Activated CD8-positive, alpha-beta memory T cell treated with anti-CD3 and anti-CD28 coated beads for 24 hours (primary cell): ENCODE measurements around the gene WASF1.
"Not testable (repeated sequence)": the region's sequence is repeated elsewhere in the genome, so short reads cannot be mapped to it uniquely, and the experiment has no call there.

Experiments
- DNase-seq: peaks from one replicate; pipeline ENCODE4 v3.0.0-alpha.2; 2020

Gene WASF1

GRCh38 chr6:110173506-110174132 is 5.9 kb downstream of the WASF1 start:
- DNase-seq: no peak

DNA sequence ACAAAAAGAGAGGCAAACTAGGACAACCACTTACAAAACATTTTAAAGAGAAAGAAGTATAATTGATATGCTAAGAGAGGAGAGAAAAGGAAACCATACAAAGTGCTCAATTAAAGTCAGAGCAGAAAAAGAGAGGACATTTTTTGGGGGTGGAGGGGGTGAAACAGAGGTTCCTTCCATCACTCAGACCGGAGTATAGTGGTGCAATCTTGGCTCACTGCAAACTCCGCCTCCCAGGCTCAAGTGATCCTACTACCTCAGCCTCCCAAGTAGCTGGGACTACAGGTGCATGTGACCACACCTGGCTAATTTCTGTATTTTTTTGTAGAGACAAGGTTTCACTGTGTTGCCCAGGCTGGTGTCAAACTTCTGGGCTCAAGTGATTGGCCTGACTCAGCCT is 9.4 kb downstream of the WASF1 start:
- no peak for DNase-seq

- no peak for DNase-seq
Observed at GRCh38 chr6:110158479-110158878, 21.0 kb downstream of the WASF1 start.

GRCh38 chr6:110147870-110148269 is 31.6 kb downstream of the WASF1 start:
- DNase-seq: no peak

GRCh38 chr6:110140650-110141049 is 38.8 kb downstream of the WASF1 start:
- no peak for DNase-seq

- no peak for DNase-seq
Observed at GRCh38 chr6:110139052-110139451, 40.4 kb downstream of the WASF1 start.

- DNase-seq: no peak
Observed at GRCh38 chr6:110137924-110138887, 41.3 kb downstream of the WASF1 start.

DNA sequence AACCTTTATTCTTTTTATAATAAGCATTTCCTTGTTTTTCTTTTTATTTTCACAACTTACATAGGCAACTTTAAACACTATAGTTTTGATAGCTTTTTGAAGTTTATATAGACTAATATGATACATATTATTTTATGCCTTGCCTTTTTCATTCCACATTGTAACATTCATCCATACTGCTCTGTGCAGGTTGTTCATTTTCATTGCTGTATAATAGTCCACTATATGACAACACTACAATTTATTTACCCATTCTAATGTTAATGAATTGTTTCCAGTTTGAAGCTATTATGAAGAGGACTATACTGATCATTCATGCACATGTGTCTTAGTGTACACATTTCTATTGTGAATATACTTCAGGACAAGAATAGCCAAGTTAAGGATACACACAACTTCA is 49.1 kb downstream of the WASF1 start:
- DNase-seq: no peak

GRCh38 chr6:110128418-110128817 is 51.1 kb downstream of the WASF1 start:
- DNase-seq: no peak

GRCh38 chr6:110125361-110125760 is 54.1 kb downstream of the WASF1 start:
- no peak for DNase-seq

GRCh38 chr6:110121655-110122054 is 57.8 kb downstream of the WASF1 start:
- not testable (repeated sequence) for DNase-seq

- DNase-seq: no peak
Observed at GRCh38 chr6:110116258-110116657, 63.2 kb downstream of the WASF1 start.

- no peak for DNase-seq
Observed at GRCh38 chr6:110114004-110114403, 65.5 kb downstream of the WASF1 start.

DNA sequence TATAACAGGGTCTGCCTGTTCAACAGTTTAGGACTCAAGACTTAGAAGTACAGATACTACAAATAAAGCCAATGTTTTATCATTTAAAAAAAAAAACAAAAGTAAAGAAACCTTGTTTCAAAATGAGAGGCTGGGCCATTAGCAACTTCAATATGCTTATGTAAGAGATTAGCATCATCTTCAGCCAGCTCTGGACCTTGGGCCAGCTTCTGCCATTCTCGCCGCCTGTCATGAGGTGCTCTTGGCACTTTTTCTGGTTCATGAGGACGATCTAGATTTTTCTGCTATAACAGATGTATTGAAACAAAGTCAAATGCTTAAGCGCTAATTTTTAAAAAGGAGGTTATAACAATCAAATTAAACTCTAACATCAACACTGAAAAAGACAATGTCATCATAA is 74.2 kb downstream of the WASF1 start:
- no peak for DNase-seq

GRCh38 chr6:110103260-110103659 is 76.2 kb downstream of the WASF1 start:
- DNase-seq: no peak

DNA sequence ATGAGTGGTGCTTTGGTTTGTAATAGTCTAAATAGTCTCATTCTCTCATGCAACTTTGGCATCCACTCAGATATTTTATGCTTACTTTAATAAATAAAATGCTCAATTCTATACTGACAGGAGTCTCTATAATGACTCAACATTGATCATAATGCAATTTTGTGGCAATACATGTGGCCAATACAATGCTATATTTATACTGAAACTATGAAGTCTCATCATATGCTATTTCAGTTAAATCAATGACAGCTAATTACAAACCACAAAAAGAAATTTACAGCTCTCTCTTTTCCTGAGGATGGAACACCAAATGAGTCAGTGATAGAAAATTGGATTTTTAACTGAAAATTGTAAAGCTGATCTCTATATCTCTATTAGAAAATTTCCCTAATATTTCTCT is 77.1 kb downstream of the WASF1 start:
- DNase-seq: no peak

- no peak for DNase-seq
Observed at GRCh38 chr6:110101885-110102284, 77.6 kb downstream of the WASF1 start.

- DNase-seq: no peak
Observed at GRCh38 chr6:110098511-110099116, 80.9 kb downstream of the WASF1 start.

DNA sequence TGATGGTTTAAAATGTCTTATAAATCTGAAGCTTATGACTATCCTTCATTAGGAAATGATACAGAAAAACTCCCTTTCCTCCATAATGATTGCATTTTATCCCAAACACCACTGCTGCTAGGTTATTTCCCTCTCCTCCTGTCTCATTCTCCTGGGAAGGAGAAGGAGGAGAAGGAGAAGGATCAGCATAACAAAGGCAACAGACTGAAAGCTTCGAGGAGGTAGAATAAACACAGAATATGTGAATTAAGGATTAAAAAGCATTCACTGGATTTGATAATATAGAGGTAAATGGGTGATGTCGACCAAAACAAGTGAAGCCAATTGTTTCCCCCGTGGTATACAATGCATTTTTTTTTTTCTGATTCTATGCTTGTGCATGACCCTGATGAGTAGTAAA is 82.0 kb downstream of the WASF1 start:
- no peak for DNase-seq

DNA sequence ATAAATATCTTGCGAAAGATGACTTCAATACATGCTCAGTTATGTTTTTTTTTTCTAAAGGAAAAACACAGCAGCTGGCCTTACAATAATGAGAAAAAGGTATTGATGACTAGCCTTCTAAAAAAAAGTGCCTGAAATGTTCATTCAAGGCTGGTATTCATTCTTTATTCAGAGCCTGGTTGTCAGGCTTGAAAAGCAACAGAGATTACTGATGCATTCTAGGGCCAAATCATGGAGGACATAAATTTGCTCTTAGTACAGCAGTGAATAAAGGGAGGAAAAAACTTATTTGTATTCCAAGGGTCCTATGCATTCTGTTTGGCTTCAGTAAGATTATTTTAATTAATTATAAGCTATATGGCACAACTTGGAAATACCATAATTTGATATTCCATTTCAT is 83.5 kb downstream of the WASF1 start:
- no peak for DNase-seq

- DNase-seq: no peak
Observed at GRCh38 chr6:110095101-110095500, 84.4 kb downstream of the WASF1 start.

GRCh38 chr6:110093981-110094380 is 85.5 kb downstream of the WASF1 start:
- DNase-seq: no peak

- no peak for DNase-seq
Observed at GRCh38 chr6:110090876-110091275, 88.6 kb downstream of the WASF1 start.

DNA sequence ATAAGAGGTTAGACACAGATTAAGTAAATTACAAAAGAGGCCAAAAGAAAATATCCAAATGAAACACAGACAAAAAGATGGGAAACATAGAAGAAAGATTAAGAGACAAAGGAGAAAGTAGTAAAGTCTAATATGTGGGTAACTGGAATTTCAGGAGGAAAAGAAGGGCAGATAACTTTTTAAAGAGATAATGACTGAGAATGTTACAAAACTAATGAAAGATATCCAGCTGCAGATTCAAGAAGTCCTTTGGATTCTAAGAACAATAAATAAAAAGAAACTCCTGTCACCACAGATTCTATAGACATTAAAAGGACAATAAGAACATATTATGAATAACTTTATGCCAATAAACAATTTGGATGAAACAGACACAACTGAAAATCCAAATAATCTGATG is 90.1 kb downstream of the WASF1 start:
- no peak for DNase-seq
